ENCODE measurements around the gene ERCC6.

Gene ERCC6

GRCh38 chr10:49542353-49542752 is 3.4 kb upstream of the ERCC6 start:
- H3K9ac ChIP-seq (ENCODE audit: low read depth, low read length), result no peak overlapping the region
- H3K4me3 ChIP-seq (ENCODE audit: low read depth, low read length), result no peak overlapping the region
- H3K4me1 ChIP-seq (ENCODE audit: control insufficient read depth, insufficient read depth, low read length), result peaks cover 3% of the 10 kb centered on the region
- H3K9me3 ChIP-seq (ENCODE audit: control insufficient read depth, insufficient read depth, low read length), result no peaks in the 10 kb centered on the region
- no peaks in the 10 kb centered on the region for H3K36me3 ChIP-seq (ENCODE audit: control insufficient read depth, insufficient read depth, low read length)
- peaks cover 20% of the 10 kb centered on the region for H3K27me3 ChIP-seq (ENCODE audit: control insufficient read depth, insufficient read depth, low read length)

DNA sequence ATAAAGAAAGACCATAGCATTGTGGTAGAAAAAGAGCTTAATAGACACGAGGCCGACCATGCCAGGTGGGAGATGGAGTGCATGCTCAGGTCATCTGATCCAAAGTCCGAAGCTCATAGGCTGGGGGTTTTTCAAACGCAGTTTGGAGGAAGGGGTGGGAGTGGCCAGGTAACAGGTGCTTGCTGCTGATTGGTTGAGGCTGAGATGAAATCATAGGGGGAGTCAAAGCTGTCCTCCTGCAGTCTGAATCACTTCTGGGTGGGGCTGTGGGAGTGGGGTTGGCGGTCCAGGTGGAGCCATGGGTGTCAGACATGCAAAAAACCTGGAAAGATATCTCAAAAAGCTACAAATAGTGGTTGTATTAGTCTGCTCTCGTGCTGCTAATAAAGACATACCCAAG is 2.8 kb upstream of the ERCC6 start:
- Histone ChIP-seq H3K9ac (ENCODE audit: low read depth, low read length) (no peak overlapping the region), H3K9me3 (ENCODE audit: control insufficient read depth, insufficient read depth, low read length) (no peaks in the 10 kb centered on the region), H3K4me1 (ENCODE audit: control insufficient read depth, insufficient read depth, low read length) (peaks cover 3% of the 10 kb centered on the region), H3K36me3 (ENCODE audit: control insufficient read depth, insufficient read depth, low read length) (no peaks in the 10 kb centered on the region), H3K27me3 (ENCODE audit: control insufficient read depth, insufficient read depth, low read length) (peaks cover 20% of the 10 kb centered on the region), H3K4me3 (ENCODE audit: low read depth, low read length) (no peak overlapping the region)

DNA sequence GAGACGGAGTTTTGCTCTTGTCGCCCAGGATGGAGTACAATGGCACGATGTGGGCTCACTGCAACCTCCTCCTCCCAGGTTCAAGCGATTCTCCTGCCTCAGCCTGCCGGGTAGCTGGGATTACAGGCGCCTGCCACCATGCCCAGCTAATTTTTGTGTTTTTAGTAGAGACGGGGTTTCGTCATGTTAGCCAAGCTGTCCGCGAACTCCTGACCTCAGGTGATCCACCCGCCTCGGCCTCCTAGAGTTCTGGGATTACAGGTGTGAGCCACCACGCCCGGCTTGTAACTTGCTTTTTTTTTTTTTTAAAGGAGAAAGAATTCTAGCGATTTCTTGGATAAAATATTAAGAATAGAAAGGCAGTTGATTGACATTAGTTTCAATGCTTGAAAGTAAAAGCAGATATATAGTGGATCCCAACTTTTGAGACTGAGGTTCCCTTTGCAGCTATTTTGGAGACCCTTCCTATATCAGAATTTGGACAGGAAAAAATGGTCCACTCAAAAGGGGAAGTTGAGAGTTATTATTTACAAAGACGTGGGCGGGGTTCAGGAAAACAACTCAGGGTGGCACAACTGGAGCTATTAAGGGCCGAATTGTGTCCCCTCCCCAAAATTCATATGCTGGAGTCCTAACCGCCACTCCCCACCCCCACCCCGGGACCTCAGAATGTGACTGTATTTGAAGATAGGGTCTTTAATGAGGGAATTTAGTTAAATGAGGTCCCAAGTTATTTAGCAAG is 1.3 kb upstream of the ERCC6 start:
- Histone ChIP-seq H3K4me1 (ENCODE audit: control insufficient read depth, insufficient read depth, low read length) (peaks cover 3% of the 10 kb centered on the region), H3K4me3 (ENCODE audit: low read depth, low read length) (peak overlapping the region; percentile 87), H3K36me3 (ENCODE audit: control insufficient read depth, insufficient read depth, low read length) (no peaks in the 10 kb centered on the region), H3K27me3 (ENCODE audit: control insufficient read depth, insufficient read depth, low read length) (peaks cover 20% of the 10 kb centered on the region), H3K9ac (ENCODE audit: low read depth, low read length) (no peak overlapping the region), H3K9me3 (ENCODE audit: control insufficient read depth, insufficient read depth, low read length) (no peaks in the 10 kb centered on the region)

- peak overlapping the region; percentile 87 for H3K4me3 ChIP-seq (ENCODE audit: low read depth, low read length)
- H3K9ac ChIP-seq (ENCODE audit: low read depth, low read length), result peak overlapping the region; percentile 73
- no peaks in the 10 kb centered on the region for H3K36me3 ChIP-seq (ENCODE audit: control insufficient read depth, insufficient read depth, low read length)
- H3K4me1 ChIP-seq (ENCODE audit: control insufficient read depth, insufficient read depth, low read length), result peaks cover 3% of the 10 kb centered on the region
- no peaks in the 10 kb centered on the region for H3K9me3 ChIP-seq (ENCODE audit: control insufficient read depth, insufficient read depth, low read length)
- peaks cover 20% of the 10 kb centered on the region for H3K27me3 ChIP-seq (ENCODE audit: control insufficient read depth, insufficient read depth, low read length)
Measured at GRCh38 chr10:49539320-49539885, 482 bp upstream of the ERCC6 start.

- H3K4me3 ChIP-seq (ENCODE audit: low read depth, low read length), result no peak overlapping the region
- H3K9me3 ChIP-seq (ENCODE audit: control insufficient read depth, insufficient read depth, low read length), result no peaks in the 10 kb centered on the region
- H3K9ac ChIP-seq (ENCODE audit: low read depth, low read length), result no peak overlapping the region
- H3K36me3 ChIP-seq (ENCODE audit: control insufficient read depth, insufficient read depth, low read length), result no peaks in the 10 kb centered on the region
- peaks cover 7% of the 10 kb centered on the region for H3K27me3 ChIP-seq (ENCODE audit: control insufficient read depth, insufficient read depth, low read length)
- peaks cover 3% of the 10 kb centered on the region for H3K4me1 ChIP-seq (ENCODE audit: control insufficient read depth, insufficient read depth, low read length)
Measured at GRCh38 chr10:49534670-49535381, 4.1 kb downstream of the ERCC6 start.

GRCh38 chr10:49532461-49532860 is 6.5 kb downstream of the ERCC6 start:
- Histone ChIP-seq H3K9me3 (ENCODE audit: control insufficient read depth, insufficient read depth, low read length) (no peaks in the 10 kb centered on the region), H3K4me3 (ENCODE audit: low read depth, low read length) (no peak overlapping the region), H3K27me3 (ENCODE audit: control insufficient read depth, insufficient read depth, low read length) (no peaks in the 10 kb centered on the region), H3K9ac (ENCODE audit: low read depth, low read length) (no peak overlapping the region), H3K36me3 (ENCODE audit: control insufficient read depth, insufficient read depth, low read length) (peaks cover 4% of the 10 kb centered on the region), H3K4me1 (ENCODE audit: control insufficient read depth, insufficient read depth, low read length) (no peaks in the 10 kb centered on the region)

DNA sequence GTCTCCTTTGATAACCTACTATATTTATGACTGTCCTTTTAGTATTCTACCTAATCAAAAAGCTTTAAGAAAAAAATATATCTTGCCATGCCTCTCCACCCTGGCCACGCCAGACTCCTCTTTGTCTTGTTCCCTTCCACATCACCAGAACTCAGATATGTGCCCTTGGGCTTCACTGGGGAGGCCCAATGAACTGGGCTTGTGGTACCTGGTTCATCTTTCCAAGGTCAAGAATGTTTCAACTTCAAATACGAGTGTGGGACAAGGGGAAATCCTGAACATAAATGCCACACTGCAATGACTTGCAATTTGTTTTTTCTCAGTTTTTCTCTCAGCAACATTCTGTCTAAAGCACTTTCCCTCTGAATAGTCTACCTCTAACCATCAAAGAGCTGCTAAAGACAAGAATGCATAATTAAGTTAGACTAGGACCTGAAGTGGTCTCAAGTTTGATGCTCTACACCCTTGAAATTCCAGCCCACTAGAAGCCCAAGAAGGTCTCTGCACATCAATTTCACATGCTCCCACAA is 9.9 kb downstream of the ERCC6 start:
- no peaks in the 10 kb centered on the region for H3K27me3 ChIP-seq (ENCODE audit: control insufficient read depth, insufficient read depth, low read length)
- H3K36me3 ChIP-seq (ENCODE audit: control insufficient read depth, insufficient read depth, low read length), result peaks cover 4% of the 10 kb centered on the region
- H3K4me1 ChIP-seq (ENCODE audit: control insufficient read depth, insufficient read depth, low read length), result no peaks in the 10 kb centered on the region

DNA sequence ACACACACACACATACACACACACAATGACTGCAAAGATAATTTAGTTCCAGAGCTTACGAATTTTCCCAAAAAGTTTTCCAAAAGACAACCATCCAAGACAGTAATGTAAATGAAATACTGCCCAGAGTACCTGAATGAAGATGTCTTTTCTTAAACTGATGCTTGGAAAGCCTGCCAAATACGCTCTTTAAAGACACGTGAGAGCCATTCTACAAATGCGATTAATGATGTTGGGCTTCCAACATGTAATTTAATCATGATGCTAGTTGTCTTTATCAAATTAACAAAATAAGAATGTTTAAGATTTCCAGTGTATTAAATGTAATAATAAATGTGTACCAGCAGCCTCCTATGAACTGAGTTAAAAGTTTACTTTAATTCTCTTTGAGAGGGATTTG is 11.1 kb downstream of the ERCC6 start:
- H3K4me3 ChIP-seq (ENCODE audit: low read depth, low read length), result no peak overlapping the region
- H3K36me3 ChIP-seq (ENCODE audit: control insufficient read depth, insufficient read depth, low read length), result peaks cover 4% of the 10 kb centered on the region
- no peak overlapping the region for H3K9ac ChIP-seq (ENCODE audit: low read depth, low read length)
- peaks cover 7% of the 10 kb centered on the region for H3K4me1 ChIP-seq (ENCODE audit: control insufficient read depth, insufficient read depth, low read length)
- H3K9me3 ChIP-seq (ENCODE audit: control insufficient read depth, insufficient read depth, low read length), result no peaks in the 10 kb centered on the region
- no peaks in the 10 kb centered on the region for H3K27me3 ChIP-seq (ENCODE audit: control insufficient read depth, insufficient read depth, low read length)

More for the DNA sequence above, 9.9 kb downstream of the ERCC6 start:
- Histone ChIP-seq H3K9me3 (ENCODE audit: control insufficient read depth, insufficient read depth, low read length) (no peaks in the 10 kb centered on the region), H3K4me3 (ENCODE audit: low read depth, low read length) (no peak overlapping the region), H3K9ac (ENCODE audit: low read depth, low read length) (no peak overlapping the region)

DNA sequence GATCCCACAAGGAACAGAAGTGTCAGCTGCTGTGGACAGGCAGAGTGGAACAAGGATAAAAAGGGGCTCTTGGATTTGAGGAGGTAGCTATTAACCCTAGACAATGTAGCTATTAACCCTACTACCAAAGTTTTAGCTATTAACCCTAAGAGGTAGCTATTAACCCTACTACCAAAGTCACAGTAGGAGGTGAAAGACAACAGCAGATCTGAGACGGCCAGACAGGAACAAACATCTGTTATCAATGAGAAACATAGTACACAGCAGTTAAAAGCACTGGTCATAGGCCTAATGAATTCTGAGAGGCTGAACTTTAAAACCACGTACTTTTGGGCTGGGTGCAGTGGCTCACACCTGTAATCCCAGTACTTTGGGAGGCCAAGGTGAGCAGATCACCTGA is 11.9 kb downstream of the ERCC6 start:
- Histone ChIP-seq H3K4me3 (ENCODE audit: low read depth, low read length) (no peak overlapping the region), H3K27me3 (ENCODE audit: control insufficient read depth, insufficient read depth, low read length) (no peaks in the 10 kb centered on the region), H3K9ac (ENCODE audit: low read depth, low read length) (no peak overlapping the region), H3K4me1 (ENCODE audit: control insufficient read depth, insufficient read depth, low read length) (peaks cover 9% of the 10 kb centered on the region), H3K9me3 (ENCODE audit: control insufficient read depth, insufficient read depth, low read length) (no peaks in the 10 kb centered on the region), H3K36me3 (ENCODE audit: control insufficient read depth, insufficient read depth, low read length) (peaks cover 4% of the 10 kb centered on the region)

DNA sequence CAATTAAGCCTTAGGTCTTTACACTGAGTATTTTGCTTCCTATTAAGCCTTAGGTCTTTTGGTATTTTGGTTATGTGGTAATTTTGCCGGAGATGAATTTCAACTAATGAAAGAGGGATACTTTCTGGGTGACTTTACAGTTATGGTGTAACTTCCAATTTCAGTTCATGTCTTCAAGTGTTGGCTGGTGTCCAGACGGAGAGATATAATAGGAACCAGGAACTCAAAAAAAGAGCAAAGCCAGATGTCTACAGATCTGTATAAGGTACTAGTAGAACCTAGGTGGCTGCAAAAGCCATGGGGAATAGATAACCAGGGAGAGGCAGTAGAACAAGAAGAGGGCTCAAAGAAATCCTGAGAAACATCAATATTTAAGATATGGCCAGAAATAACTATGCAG is 12.3 kb downstream of the ERCC6 start:
- Histone ChIP-seq H3K4me1 (ENCODE audit: control insufficient read depth, insufficient read depth, low read length) (peaks cover 9% of the 10 kb centered on the region), H3K27me3 (ENCODE audit: control insufficient read depth, insufficient read depth, low read length) (no peaks in the 10 kb centered on the region), H3K9me3 (ENCODE audit: control insufficient read depth, insufficient read depth, low read length) (no peaks in the 10 kb centered on the region), H3K9ac (ENCODE audit: low read depth, low read length) (no peak overlapping the region), H3K4me3 (ENCODE audit: low read depth, low read length) (no peak overlapping the region), H3K36me3 (ENCODE audit: control insufficient read depth, insufficient read depth, low read length) (peaks cover 4% of the 10 kb centered on the region)

DNA sequence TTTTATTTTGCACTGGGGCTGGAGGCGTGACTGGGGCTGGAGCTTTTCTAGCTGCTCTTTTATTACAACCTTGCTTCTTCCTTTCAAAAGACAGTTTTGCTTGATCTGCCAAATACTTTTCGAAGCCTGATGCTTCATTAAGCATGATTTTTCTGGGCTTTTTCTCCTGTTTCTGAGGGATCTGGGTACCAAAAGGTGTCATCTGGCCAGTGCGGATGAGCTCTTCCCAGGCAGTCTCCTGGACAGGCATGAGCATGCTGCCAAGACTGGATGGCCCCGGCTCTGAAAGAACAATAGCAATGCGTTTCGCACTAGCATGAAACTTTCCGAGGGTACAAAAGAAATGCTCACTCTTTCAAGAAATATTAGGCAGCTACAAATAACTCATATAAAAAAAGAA is 14.4 kb downstream of the ERCC6 start:
- H3K27me3 ChIP-seq (ENCODE audit: control insufficient read depth, insufficient read depth, low read length), result no peaks in the 10 kb centered on the region
- no peak overlapping the region for H3K4me3 ChIP-seq (ENCODE audit: low read depth, low read length)
- peaks cover 9% of the 10 kb centered on the region for H3K4me1 ChIP-seq (ENCODE audit: control insufficient read depth, insufficient read depth, low read length)
- H3K36me3 ChIP-seq (ENCODE audit: control insufficient read depth, insufficient read depth, low read length), result peaks cover 3% of the 10 kb centered on the region
- no peaks in the 10 kb centered on the region for H3K9me3 ChIP-seq (ENCODE audit: control insufficient read depth, insufficient read depth, low read length)
- H3K9ac ChIP-seq (ENCODE audit: low read depth, low read length), result no peak overlapping the region

- H3K9me3 ChIP-seq (ENCODE audit: control insufficient read depth, insufficient read depth, low read length), result no peaks in the 10 kb centered on the region
- peaks cover 9% of the 10 kb centered on the region for H3K4me1 ChIP-seq (ENCODE audit: control insufficient read depth, insufficient read depth, low read length)
- H3K9ac ChIP-seq (ENCODE audit: low read depth, low read length), result no peak overlapping the region
- no peaks in the 10 kb centered on the region for H3K27me3 ChIP-seq (ENCODE audit: control insufficient read depth, insufficient read depth, low read length)
- H3K4me3 ChIP-seq (ENCODE audit: low read depth, low read length), result no peak overlapping the region
- no peaks in the 10 kb centered on the region for H3K36me3 ChIP-seq (ENCODE audit: control insufficient read depth, insufficient read depth, low read length)
Measured at GRCh38 chr10:49523301-49523700, 15.6 kb downstream of the ERCC6 start.

Measured in iPS-15b (cell line).